SU-DHL-6 (cell line): ENCODE measurements around the gene ACTR6.
A peak's percentile ranks its signal among the peaks of the same experiment; 100 is the strongest.

Source experiments
- H2AFZ ChIP-seq: fragments of 200-600 bp; sonication (generic); 2 replicates; pipeline ENCODE4 v1.6.1; 2014; ENCODE audit warnings: low read depth, mild to moderate bottlenecking, moderate library complexity, mixed read lengths, antibody characterized with exemption, low read length; ENCODE audit not compliant: severe bottlenecking
- H3F3A ChIP-seq: fragments of 200-600 bp; shearing (Covaris generic); 2 replicates; pipeline ENCODE4 v1.6.0; 2016; ENCODE audit warnings: antibody characterized with exemption, mild to moderate bottlenecking; ENCODE audit not compliant: insufficient read depth
- H3K27ac ChIP-seq: fragments of 200-600 bp; sonication (generic); 2 replicates; pipeline ENCODE4 v1.5.1; 2016; ENCODE audit warnings: low read depth, mild to moderate bottlenecking, low read length, moderate library complexity, mixed read lengths
- H3K27me3 ChIP-seq: fragments of 200-600 bp; sonication (generic), shearing (Covaris generic); 2 replicates; pipeline ENCODE4 v1.6.0; 2014; ENCODE audit warnings: mild to moderate bottlenecking, low read length
- H3K36me3 ChIP-seq: fragments of 200-600 bp; sonication (generic); 2 replicates; pipeline ENCODE4 v1.6.1; 2014; ENCODE audit warnings: mild to moderate bottlenecking, low read length, mixed read lengths
- H3K4me2 ChIP-seq: fragments of 300-600, 200-600 bp; shearing (Covaris generic), sonication (generic); 2 replicates; pipeline ENCODE4 v1.6.0; 2014; ENCODE audit warnings: low read length, low read depth, mild to moderate bottlenecking; ENCODE audit not compliant: poor library complexity, severe bottlenecking
- H3K4me3 ChIP-seq: fragments of 200-600 bp; sonication (generic); 2 replicates; pipeline ENCODE4 v1.5.1; 2014; ENCODE audit warnings: antibody characterized with exemption, low read length, mild to moderate bottlenecking, mixed read lengths; ENCODE audit not compliant: insufficient read depth, poor library complexity, severe bottlenecking
- H3K79me2 ChIP-seq: fragments of 200-600 bp; sonication (generic); 2 replicates; pipeline ENCODE4 v1.6.1; 2014; ENCODE audit warnings: mild to moderate bottlenecking, low read length, moderate library complexity; ENCODE audit not compliant: insufficient read depth
- H3K9ac ChIP-seq: fragments of 200-600 bp; sonication (generic); 2 replicates; pipeline ENCODE4 v1.7.0; 2014; ENCODE audit warnings: mild to moderate bottlenecking, low read length
- H3K9me2 ChIP-seq: fragments of 200-600 bp; sonication (generic); replicated peaks from 2 replicates; pipeline ENCODE4 v1.6.1; 2014; ENCODE audit warnings: low read length; ENCODE audit not compliant: insufficient read depth
- H3K9me3 ChIP-seq: fragments of 200-600 bp; sonication (generic); 2 replicates; pipeline ENCODE4 v1.6.1; 2014; ENCODE audit warnings: low read length, mixed read lengths; ENCODE audit not compliant: insufficient read depth
- H4K20me1 ChIP-seq: fragments of 200-600 bp; sonication (generic); 2 replicates; pipeline ENCODE4 v1.6.1; 2014; ENCODE audit warnings: low read depth, mild to moderate bottlenecking, antibody characterized with exemption, low read length, moderate library complexity, mixed read lengths
- EZH2phosphoT487 ChIP-seq: fragments of 200-600 bp; sonication (generic), shearing (Covaris generic); conservative IDR thresholded peaks from 2 replicates; pipeline ENCODE4 v1.6.1; 2018; ENCODE audit warnings: mild to moderate bottlenecking, antibody characterized with exemption, low read length, moderate library complexity, mixed read lengths
- TF ChIP-seq, protein P1 (sequence below): fragments of 200-600 bp; sonication (generic); IDR thresholded peaks from one replicate; pipeline ENCODE4 v1.5.1; 2017; ENCODE audit warnings: antibody characterized with exemption, mild to moderate bottlenecking, low read length, moderate library complexity; ENCODE audit not compliant: insufficient read depth, poor library complexity, severe bottlenecking

The ACTR6 gene

GRCh38 chr12:100199023-100199346, 1.6 kb upstream of the ACTR6 start:
- Histone ChIP-seq H3K9me2 (no peaks in the 10 kb centered on the region), H2AFZ (peak overlapping the region; percentile 52), H3K36me3 (no peaks in the 10 kb centered on the region), H3K4me3 (peak overlapping the region; percentile 85), H3K27me3 (no peaks in the 10 kb centered on the region), H3K4me2 (peak overlapping the region; percentile 86), H3K79me2 (peaks cover 45% of the 10 kb centered on the region), H3K9ac (peak overlapping the region; percentile 70), H4K20me1 (no peaks in the 10 kb centered on the region), H3K27ac (peak overlapping the region; percentile 80), H3F3A (peaks cover 8% of the 10 kb centered on the region), H3K9me3 (no peaks in the 10 kb centered on the region)
- no peak for TF ChIP-seq EZH2phosphoT487

DNA sequence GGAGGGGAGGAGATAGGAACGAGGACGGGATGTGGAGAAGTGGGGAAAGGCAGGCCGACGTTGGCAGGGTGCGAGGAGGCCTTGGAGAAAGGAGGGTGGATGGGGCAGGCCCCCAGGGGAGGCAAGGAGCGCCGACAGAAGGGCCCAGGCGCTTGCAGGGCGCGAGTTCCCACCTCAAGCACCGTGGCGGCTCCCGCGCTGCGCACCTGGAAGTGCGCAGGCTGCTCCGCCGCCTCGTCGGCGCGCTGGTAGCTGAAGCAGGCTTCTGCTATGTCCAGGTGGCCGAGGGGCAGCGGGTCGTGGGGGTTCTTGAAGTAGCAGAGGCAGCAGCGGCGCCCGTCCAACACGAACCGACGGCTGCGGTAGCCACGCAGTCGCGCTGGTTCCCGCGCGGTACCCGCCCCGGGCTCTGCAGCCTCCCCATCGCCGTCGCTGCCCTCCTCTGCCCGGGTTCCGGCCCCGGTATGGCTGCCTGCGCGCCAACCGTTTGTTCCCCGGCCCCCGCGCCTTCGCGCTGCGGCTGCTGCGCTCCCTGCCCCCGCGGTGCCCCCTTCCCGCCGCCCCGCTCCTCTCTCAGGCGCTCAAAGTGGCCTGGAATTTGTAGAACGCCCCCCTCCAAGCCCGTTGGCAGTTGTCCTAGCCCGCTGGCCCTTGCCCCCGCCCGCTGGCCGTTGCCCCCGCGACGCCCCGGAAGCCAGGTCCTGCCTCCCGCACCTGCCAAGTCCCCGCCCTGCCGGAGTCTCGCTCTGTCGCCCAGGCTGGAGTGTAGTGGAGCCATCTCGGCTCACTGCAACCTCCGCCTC, 1.1 kb upstream of the ACTR6 start:
- H3K4me2 ChIP-seq: peak overlapping the region; percentile 86
- peak overlapping the region; percentile 70 for H3K9ac ChIP-seq
- no peaks in the 10 kb centered on the region for H3K36me3 ChIP-seq
- no peaks in the 10 kb centered on the region for H3K9me2 ChIP-seq
- peaks cover 8% of the 10 kb centered on the region for H3F3A ChIP-seq
- no peaks in the 10 kb centered on the region for H4K20me1 ChIP-seq
- H3K27me3 ChIP-seq: no peaks in the 10 kb centered on the region
- H3K27ac ChIP-seq: peak overlapping the region; percentile 80
- peak overlapping the region; percentile 85 for H3K4me3 ChIP-seq
- H3K79me2 ChIP-seq: peaks cover 51% of the 10 kb centered on the region
- peak overlapping the region; percentile 52 for H2AFZ ChIP-seq
- TF ChIP-seq EZH2phosphoT487: no peak
- TF ChIP-seq, protein P1, sequence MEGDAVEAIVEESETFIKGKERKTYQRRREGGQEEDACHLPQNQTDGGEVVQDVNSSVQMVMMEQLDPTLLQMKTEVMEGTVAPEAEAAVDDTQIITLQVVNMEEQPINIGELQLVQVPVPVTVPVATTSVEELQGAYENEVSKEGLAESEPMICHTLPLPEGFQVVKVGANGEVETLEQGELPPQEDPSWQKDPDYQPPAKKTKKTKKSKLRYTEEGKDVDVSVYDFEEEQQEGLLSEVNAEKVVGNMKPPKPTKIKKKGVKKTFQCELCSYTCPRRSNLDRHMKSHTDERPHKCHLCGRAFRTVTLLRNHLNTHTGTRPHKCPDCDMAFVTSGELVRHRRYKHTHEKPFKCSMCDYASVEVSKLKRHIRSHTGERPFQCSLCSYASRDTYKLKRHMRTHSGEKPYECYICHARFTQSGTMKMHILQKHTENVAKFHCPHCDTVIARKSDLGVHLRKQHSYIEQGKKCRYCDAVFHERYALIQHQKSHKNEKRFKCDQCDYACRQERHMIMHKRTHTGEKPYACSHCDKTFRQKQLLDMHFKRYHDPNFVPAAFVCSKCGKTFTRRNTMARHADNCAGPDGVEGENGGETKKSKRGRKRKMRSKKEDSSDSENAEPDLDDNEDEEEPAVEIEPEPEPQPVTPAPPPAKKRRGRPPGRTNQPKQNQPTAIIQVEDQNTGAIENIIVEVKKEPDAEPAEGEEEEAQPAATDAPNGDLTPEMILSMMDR: no peak
- no peaks in the 10 kb centered on the region for H3K9me3 ChIP-seq

GRCh38 chr12:100201604-100202423, 1.2 kb downstream of the ACTR6 start:
- no peak overlapping the region for H2AFZ ChIP-seq
- H3K27me3 ChIP-seq: no peaks in the 10 kb centered on the region
- peak overlapping the region; percentile 80 for H3K27ac ChIP-seq
- peaks cover 56% of the 10 kb centered on the region for H3K79me2 ChIP-seq
- H3K4me3 ChIP-seq: peak overlapping the region; percentile 85
- H4K20me1 ChIP-seq: no peaks in the 10 kb centered on the region
- peaks cover 9% of the 10 kb centered on the region; the same call in 1 of the 2 replicates for H3K36me3 ChIP-seq
- no peaks in the 10 kb centered on the region for H3K9me3 ChIP-seq
- H3F3A ChIP-seq: peaks cover 12% of the 10 kb centered on the region
- H3K4me2 ChIP-seq: peak overlapping the region; percentile 86
- TF ChIP-seq, protein P1: no peak
- no peak for TF ChIP-seq EZH2phosphoT487
- H3K9me2 ChIP-seq: no peaks in the 10 kb centered on the region
- H3K9ac ChIP-seq: peak overlapping the region; percentile 70

DNA sequence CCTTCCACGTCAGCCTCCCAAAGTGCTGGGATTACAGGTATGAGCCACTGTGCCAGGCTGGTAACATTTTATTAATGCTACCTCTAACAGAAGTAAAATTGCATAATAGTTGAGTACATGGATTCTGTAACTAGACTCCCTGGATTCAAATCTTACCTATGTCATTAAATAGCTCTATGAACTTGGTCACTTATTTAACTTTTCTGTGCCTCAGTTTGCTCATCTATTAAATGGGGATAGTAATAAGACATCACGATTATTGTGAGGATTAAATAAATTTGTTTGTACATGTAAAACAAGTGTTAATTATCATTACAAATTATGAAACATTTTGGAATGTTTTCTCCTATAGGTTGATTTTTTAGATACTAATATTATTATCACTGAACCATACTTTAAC, 6.7 kb downstream of the ACTR6 start:
- Histone ChIP-seq H3K9me3 (no peaks in the 10 kb centered on the region), H3K27ac (no peak overlapping the region), H4K20me1 (no peaks in the 10 kb centered on the region), H2AFZ (no peak overlapping the region), H3K4me3 (no peak overlapping the region), H3K9me2 (no peaks in the 10 kb centered on the region), H3K36me3 (peaks cover 24% of the 10 kb centered on the region), H3K4me2 (no peak overlapping the region), H3K9ac (no peak overlapping the region), H3F3A (peaks cover 3% of the 10 kb centered on the region; the same call in 1 of the 2 replicates), H3K79me2 (peaks cover 26% of the 10 kb centered on the region), H3K27me3 (no peaks in the 10 kb centered on the region)
- no peak for TF ChIP-seq EZH2phosphoT487
- TF ChIP-seq, protein P1: no peak
